MM.1S (cell line): ENCODE measurements around the gene PRDM1.

Experiments used
- EZH2 ChIP-seq: fragments of 300-600 bp; sonication (generic); optimal IDR thresholded peaks from 2 replicates; pipeline ENCODE3; 2017; ENCODE audit warnings: low read depth, mild to moderate bottlenecking, antibody characterized with exemption, low read length, mixed read lengths
- TF ChIP-seq, protein P1 (sequence below): fragments of 300-600 bp; sonication (generic); IDR thresholded peaks from 2 replicates; pipeline ENCODE4 v1.5.1; 2016; ENCODE audit warnings: antibody characterized with exemption, low read length, mixed read lengths

DNA sequence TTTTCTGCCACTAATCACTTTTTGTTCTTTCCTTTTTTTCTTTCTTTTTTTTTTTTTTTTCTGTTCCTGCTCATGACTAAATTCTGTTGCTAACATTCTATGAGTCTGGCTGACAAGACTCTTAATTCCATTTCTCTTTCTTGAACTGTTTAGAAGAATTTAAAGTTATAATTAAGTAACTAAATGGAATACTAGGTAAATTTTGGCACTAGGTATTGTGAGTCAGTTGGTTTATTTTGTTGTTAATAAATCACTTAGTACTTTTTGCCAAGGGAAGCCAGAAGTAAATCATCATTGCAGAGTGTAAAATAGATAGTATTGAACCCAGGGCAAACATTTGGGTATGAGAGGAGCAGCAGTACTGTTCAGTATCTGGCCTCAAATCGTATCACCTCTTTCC lies 42.0 kb upstream of the PRDM1 start:
- no peak for TF ChIP-seq EZH2
- TF ChIP-seq, protein P1, sequence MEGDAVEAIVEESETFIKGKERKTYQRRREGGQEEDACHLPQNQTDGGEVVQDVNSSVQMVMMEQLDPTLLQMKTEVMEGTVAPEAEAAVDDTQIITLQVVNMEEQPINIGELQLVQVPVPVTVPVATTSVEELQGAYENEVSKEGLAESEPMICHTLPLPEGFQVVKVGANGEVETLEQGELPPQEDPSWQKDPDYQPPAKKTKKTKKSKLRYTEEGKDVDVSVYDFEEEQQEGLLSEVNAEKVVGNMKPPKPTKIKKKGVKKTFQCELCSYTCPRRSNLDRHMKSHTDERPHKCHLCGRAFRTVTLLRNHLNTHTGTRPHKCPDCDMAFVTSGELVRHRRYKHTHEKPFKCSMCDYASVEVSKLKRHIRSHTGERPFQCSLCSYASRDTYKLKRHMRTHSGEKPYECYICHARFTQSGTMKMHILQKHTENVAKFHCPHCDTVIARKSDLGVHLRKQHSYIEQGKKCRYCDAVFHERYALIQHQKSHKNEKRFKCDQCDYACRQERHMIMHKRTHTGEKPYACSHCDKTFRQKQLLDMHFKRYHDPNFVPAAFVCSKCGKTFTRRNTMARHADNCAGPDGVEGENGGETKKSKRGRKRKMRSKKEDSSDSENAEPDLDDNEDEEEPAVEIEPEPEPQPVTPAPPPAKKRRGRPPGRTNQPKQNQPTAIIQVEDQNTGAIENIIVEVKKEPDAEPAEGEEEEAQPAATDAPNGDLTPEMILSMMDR, result no peak
